HG02763 (cell line): ENCODE data around the gene TTC9.
A peak's percentile ranks its signal among the peaks of the same experiment; 100 is the strongest.
"Not testable (repeated sequence)": the region's sequence is repeated elsewhere in the genome, so short reads cannot be mapped to it uniquely, and the experiment has no call there.

ENCODE experiments used
- ATAC-seq: cut with Tn5 transposase; IDR thresholded peaks from one replicate; pipeline ENCODE4 v1.9.1; 2021; ENCODE audit warnings: mild to moderate bottlenecking, moderate library complexity; ENCODE audit not compliant: unreplicated experiment

The TTC9 gene

GRCh38 chr14:70671652-70672644 is 30.2 kb downstream of the TTC9 start:
- ATAC-seq = no peak

- ATAC-seq = no peak
These were observed 35.6 kb downstream of the TTC9 start for GRCh38 chr14:70677341-70677740.

GRCh38 chr14:70680748-70681147 is 39.0 kb downstream of the TTC9 start:
- ATAC-seq = no peak

- ATAC-seq = no peak
These were observed 42.3 kb downstream of the TTC9 start for GRCh38 chr14:70683983-70684382.

GRCh38 chr14:70685474-70686197 is 43.9 kb downstream of the TTC9 start:
- ATAC-seq = no peak

- ATAC-seq = no peak
These were observed 50.5 kb downstream of the TTC9 start for GRCh38 chr14:70692210-70692609.

GRCh38 chr14:70696026-70696425 is 54.3 kb downstream of the TTC9 start:
- no peak for ATAC-seq

- ATAC-seq = no peak
These were observed 56.0 kb downstream of the TTC9 start for GRCh38 chr14:70697701-70698100.

- ATAC-seq = no peak
These were observed 56.6 kb downstream of the TTC9 start for GRCh38 chr14:70698288-70698687.

- ATAC-seq = no peak
These were observed 57.9 kb downstream of the TTC9 start for GRCh38 chr14:70699646-70700045.

GRCh38 chr14:70700955-70701585 is 59.4 kb downstream of the TTC9 start:
- no peak for ATAC-seq

GRCh38 chr14:70701610-70702009 is 59.9 kb downstream of the TTC9 start:
- no peak for ATAC-seq

GRCh38 chr14:70702161-70702560 is 60.4 kb downstream of the TTC9 start:
- no peak for ATAC-seq

- not testable (repeated sequence) for ATAC-seq
These were observed 62.0 kb downstream of the TTC9 start for GRCh38 chr14:70703621-70704168.

GRCh38 chr14:70704960-70705359 is 63.2 kb downstream of the TTC9 start:
- no peak for ATAC-seq

GRCh38 chr14:70706177-70706576 is 64.5 kb downstream of the TTC9 start:
- ATAC-seq = no peak

GRCh38 chr14:70707138-70708038 is 65.7 kb downstream of the TTC9 start:
- ATAC-seq = peak; percentile 73

GRCh38 chr14:70708717-70709570 is 67.2 kb downstream of the TTC9 start:
- ATAC-seq = no peak

GRCh38 chr14:70709726-70710382 is 68.1 kb downstream of the TTC9 start:
- ATAC-seq = no peak
